LNCAP (cell line): ENCODE results near the gene SHC2.

Experiments
- CTCF ChIP-seq: fragments of 450-650 bp; IDR thresholded peaks from 2 replicates; pipeline ENCODE4 v1.5.1; 2017; ENCODE audit warnings: mild to moderate bottlenecking

Gene SHC2

DNA sequence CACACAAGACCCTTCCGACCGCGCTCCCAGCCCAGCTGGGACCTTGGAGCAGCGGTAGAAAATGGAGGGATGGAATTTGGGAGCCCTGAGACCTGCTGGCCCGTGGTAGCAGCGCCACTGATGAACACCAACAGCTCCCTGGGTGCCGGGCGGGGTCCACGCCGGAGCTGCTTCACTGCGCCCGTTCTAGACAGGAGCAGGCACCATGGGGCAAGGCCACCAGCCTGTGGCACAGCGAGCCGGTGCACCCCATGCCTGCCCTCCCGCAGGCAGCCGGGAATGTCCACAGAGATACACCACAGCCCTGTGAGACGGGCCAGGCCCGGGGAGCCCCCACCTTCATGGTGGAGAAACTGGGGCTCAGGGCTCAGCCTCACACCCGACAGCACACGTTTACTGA is 9.9 kb upstream of the SHC2 start:
- TF ChIP-seq CTCF: no peak

- no peak for TF ChIP-seq CTCF
These were observed 9.0 kb upstream of the SHC2 start for GRCh38 chr19:469833-470232.

GRCh38 chr19:468587-469256 is 7.9 kb upstream of the SHC2 start:
- no peak for TF ChIP-seq CTCF

DNA sequence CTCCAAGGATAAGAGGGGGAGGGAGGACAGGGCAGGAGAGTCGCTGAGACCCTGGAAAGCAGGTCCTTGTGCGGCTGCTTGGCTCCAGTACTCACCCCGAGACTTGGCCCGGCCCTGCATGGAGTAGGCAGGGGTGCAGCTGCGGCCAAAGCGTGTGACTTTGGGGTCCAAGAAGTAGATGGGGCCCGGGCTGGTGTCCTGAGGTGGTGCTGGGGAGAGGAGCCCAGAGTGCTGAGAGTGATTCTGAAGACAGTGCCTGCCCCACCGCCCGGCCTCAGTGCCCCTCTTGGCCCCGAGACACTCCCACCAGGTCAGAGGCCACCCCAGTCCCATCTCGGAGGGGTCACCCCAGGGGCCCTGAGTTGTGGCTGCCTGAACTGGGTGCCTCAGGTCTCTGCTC is 6.7 kb upstream of the SHC2 start:
- TF ChIP-seq CTCF: no peak

DNA sequence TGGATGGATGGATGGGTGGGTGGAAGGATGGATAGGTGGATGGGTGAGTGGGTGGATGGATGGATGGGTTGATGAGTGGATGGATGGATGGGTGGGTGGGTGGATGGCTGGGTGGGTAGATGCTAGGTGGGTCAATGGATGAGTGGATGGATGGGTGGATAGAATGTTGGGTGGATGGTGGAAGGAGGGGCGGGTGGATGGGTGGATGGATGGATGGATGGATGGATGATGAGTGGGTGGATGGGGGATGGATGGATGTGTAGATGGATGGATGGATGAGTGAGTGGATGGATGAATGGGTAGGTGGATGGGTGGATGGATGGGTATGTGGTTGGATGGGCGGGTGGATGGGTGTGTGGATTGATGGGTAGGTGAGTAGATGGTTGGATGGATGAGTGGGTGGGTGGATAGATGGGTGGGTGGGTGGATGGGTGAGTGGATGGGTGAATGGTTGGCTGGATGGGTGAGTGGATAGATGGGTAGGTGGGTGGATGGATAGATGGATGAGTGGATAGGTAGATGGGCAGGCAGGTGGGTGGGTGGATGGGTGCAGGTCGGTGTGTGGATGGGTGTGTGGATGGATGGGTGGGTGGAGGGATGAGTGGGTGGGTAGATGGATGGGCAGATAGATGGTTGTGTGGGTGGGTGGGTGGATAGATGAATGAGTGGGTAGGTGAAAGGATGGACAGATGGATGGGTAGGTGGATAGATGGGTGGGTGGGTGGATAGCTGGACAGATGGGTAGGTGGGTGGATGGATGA is 4.4 kb upstream of the SHC2 start:
- TF ChIP-seq CTCF: no peak

GRCh38 chr19:464208-464545 is 3.3 kb upstream of the SHC2 start:
- TF ChIP-seq CTCF: no peak

DNA sequence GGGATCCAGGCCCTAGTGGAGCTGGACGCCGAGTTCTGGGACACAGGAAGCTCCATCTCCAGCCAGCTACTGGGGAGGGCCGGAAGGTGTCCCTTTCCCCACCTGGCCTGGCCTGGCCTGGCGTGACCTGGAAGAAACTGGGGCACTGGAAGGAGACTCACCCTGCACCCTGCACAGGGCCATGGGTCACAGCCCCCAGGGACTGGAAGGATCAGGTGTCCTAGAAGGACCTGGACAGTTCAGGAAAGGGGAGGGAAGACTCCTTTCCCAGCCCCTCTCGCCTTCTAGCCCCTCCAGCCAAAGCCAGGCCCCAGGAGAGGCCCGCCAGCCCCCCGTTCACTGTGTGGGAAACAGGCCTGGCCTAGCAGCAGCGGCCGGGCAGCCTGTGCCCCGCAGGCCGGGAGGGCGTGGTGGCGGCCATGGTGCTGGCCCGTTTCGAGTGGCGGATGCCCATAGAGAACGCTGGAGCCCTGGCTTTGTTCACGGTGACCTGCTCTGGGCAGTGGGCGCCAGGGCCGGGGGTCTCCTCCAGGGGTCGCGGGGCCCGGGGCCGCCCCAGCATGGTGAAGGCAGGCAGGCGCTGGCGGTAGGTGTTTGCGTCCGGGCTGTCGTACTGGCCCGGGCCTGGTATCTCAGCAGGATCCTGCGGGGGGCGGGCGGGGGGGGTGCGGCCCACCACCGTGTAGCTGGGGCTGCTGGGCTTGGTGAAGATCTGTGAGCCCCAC is 2.8 kb upstream of the SHC2 start:
- TF ChIP-seq CTCF: no peak
